Measurements from ENCODE around the gene UPK1B. TPM values are rescaled to one million over a fixed set of nuclear protein-coding genes. Genes with fewer than 3 reads are reported as not detected.

The UPK1B gene
- total RNA-seq, 4 donors from 2014 or later = 2.1 to 2.2 TPM; not detected in 2

DNA sequence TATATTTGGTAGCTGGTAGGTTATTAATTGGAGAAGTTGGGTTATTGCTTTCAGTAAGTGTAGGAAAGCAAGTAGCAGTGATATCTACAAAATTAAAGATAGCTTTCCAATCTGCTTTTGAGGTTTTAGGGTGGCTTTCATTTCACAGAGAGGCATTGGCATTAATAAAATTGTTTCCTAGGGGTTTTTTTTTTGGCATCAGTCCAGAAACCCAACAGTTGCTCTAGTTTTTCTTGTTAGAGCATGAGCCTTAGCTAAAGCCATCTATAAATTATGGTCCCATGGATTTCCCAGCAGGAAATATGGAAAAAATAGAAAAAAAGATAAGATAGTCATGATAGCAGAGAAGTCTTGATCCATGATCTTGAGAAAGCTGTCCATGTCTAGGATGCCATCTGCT, 70.3 kb downstream of the UPK1B start:
- Histone ChIP-seq H3K36me3 (no peaks in the 10 kb centered on the region), H3K27ac (no peak overlapping the region), H3K27me3 (no peaks in the 10 kb centered on the region), H3K9me3 (peaks cover 7% of the 10 kb centered on the region), H3K4me3 (no peak overlapping the region), H3K4me1 (peaks cover 29% of the 10 kb centered on the region)
- TF ChIP-seq POLR2A (IDR thresholded peaks at IDR 0.05) = no peak
- TF ChIP-seq POLR2AphosphoS5 (IDR thresholded peaks at IDR 0.05) = no peak
- TF ChIP-seq, protein P1, sequence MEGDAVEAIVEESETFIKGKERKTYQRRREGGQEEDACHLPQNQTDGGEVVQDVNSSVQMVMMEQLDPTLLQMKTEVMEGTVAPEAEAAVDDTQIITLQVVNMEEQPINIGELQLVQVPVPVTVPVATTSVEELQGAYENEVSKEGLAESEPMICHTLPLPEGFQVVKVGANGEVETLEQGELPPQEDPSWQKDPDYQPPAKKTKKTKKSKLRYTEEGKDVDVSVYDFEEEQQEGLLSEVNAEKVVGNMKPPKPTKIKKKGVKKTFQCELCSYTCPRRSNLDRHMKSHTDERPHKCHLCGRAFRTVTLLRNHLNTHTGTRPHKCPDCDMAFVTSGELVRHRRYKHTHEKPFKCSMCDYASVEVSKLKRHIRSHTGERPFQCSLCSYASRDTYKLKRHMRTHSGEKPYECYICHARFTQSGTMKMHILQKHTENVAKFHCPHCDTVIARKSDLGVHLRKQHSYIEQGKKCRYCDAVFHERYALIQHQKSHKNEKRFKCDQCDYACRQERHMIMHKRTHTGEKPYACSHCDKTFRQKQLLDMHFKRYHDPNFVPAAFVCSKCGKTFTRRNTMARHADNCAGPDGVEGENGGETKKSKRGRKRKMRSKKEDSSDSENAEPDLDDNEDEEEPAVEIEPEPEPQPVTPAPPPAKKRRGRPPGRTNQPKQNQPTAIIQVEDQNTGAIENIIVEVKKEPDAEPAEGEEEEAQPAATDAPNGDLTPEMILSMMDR (IDR thresholded peaks at IDR 0.05) = no peak
- TF ChIP-seq EP300 (IDR thresholded peaks at IDR 0.05) = no peak
- DNase-seq (ENCODE audit: low spot score in 2 of 2) = no peak

DNA sequence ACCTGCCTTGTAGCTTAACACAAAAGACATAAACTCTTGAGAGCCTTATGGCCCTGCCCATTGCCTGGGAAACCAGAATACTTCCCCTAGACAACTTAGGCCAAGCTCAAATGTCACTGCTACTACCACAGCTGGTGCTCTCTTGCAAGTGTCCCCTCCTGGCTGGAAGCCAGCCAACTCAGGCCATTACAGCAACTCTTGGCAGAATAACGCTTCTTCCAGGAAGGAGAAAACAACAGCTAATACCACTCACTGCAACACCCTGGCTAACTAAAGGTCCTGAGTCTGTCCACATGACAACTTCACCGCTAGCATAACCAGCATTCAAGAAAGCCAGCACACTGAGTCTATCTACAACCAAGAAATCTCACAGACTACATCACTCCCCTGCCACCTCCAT, 72.4 kb downstream of the UPK1B start:
- Histone ChIP-seq H3K27me3 (no peaks in the 10 kb centered on the region), H3K4me3 (no peak overlapping the region), H3K9me3 (peaks cover 7% of the 10 kb centered on the region), H3K27ac (no peak overlapping the region), H3K36me3 (no peaks in the 10 kb centered on the region), H3K4me1 (peaks cover 14% of the 10 kb centered on the region)
- no peak for DNase-seq (ENCODE audit: low spot score in 2 of 2)
- TF ChIP-seq POLR2AphosphoS5 (IDR thresholded peaks at IDR 0.05) = no peak
- no peak for TF ChIP-seq POLR2A (IDR thresholded peaks at IDR 0.05)
- TF ChIP-seq, protein P1 (IDR thresholded peaks at IDR 0.05) = no peak
- TF ChIP-seq EP300 (IDR thresholded peaks at IDR 0.05) = no peak
- WGBS = 61% methylated on average over 2 of the region's 2 CpGs

Other genes starting within 250 kb of the UPK1B start
- 1 to 10 TPM; 1.9 to 9.6 (median 2.0) TPM for gene IGSF11, start 138.8 kb upstream of the UPK1B start, total RNA-seq
- gene TEX55, start 27.4 kb upstream of the UPK1B start, total RNA-seq = not detected
- gene B4GALT4, start 67.3 kb downstream of the UPK1B start, total RNA-seq = 10 to 100 TPM; 13.6 to 19.4 (median 16.1) TPM
- 10 to 100 TPM; 15.8 to 26.6 (median 21.7) TPM for gene ARHGAP31, start 120.8 kb downstream of the UPK1B start, total RNA-seq

Data from suprapubic skin (tissue), 4 donors.